ENCODE data around the gene PTPRD. TPM values are rescaled to one million over a fixed set of nuclear protein-coding genes. Genes with fewer than 3 reads are reported as not detected.

The PTPRD gene
- total RNA-seq, 1 experiment from 2014 or later = 32.5 TPM

DNA sequence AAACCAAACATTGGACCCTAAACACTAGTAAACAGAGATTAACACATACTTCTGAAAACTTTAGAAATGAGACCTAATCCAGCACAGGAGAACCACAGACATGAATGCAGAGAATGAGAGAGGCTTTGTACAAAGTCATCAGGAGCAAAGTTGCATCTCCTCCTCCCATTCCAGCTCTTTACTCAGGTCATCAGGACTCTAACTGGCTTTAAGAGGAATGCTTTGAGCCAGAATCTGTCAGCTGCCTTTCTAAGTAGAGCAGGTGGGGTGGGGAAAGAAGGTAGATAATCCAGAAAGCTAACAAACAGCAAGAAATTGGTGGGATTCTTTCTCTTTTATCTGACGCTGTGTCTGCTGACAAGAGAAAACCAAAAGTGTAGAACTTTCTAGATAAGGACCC is 2230.5 kb downstream of the PTPRD start:
- H2BK120ac ChIP-seq (ENCODE audit: low read depth, low read length, poor library complexity, severe bottlenecking) = no peak overlapping the region
- H4K8ac ChIP-seq (replicated peaks; ENCODE audit: insufficient read length, low read depth, low read length) = no peak overlapping the region
- H3K4ac ChIP-seq (ENCODE audit: low read depth, low read length) = no peak overlapping the region
- no peak overlapping the region for H3K4me2 ChIP-seq (ENCODE audit: insufficient read depth, insufficient read length, low read length)
- Mint-ChIP-seq H3K4me1 (peaks cover 0 to 3% of the 10 kb centered on the region in 2 experiments; a peak in 1 of 4 replicates), H3K9me3 (no peaks in the 10 kb centered on the region), H3K4me3 (no peak overlapping the region), H3K27ac (no peak overlapping the region; a peak in 1 of 7 replicates), H3K27me3 (ENCODE audit: low read depth) (no peaks in the 10 kb centered on the region), H3K36me3 (ENCODE audit: insufficient read depth in 1 of 3, low read depth in 3 of 3) (no peaks in the 10 kb centered on the region; a peak in 1 of 7 replicates)
- no peak overlapping the region for H4K5ac ChIP-seq (ENCODE audit: insufficient read length, low read depth, low read length)
- TF ChIP-seq, protein P1, sequence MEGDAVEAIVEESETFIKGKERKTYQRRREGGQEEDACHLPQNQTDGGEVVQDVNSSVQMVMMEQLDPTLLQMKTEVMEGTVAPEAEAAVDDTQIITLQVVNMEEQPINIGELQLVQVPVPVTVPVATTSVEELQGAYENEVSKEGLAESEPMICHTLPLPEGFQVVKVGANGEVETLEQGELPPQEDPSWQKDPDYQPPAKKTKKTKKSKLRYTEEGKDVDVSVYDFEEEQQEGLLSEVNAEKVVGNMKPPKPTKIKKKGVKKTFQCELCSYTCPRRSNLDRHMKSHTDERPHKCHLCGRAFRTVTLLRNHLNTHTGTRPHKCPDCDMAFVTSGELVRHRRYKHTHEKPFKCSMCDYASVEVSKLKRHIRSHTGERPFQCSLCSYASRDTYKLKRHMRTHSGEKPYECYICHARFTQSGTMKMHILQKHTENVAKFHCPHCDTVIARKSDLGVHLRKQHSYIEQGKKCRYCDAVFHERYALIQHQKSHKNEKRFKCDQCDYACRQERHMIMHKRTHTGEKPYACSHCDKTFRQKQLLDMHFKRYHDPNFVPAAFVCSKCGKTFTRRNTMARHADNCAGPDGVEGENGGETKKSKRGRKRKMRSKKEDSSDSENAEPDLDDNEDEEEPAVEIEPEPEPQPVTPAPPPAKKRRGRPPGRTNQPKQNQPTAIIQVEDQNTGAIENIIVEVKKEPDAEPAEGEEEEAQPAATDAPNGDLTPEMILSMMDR (conservative IDR thresholded peaks at IDR 0.05) = no peak
- H4K20me1 ChIP-seq (ENCODE audit: control insufficient read depth, insufficient read depth, insufficient read length) = no peaks in the 10 kb centered on the region
- H3K4me1 ChIP-seq (ENCODE audit: insufficient read depth, low read length) = no peaks in the 10 kb centered on the region
- H2BK15ac ChIP-seq (ENCODE audit: low read depth, low read length) = no peak overlapping the region
- H3T11ph ChIP-seq (ENCODE audit: low read length) = no peak overlapping the region
- no peak overlapping the region for H3K14ac ChIP-seq (ENCODE audit: insufficient read depth, low read length)
- no CpG with 5 or more reads among the region's 1 CpG for WGBS (ENCODE audit: extremely low coverage, insufficient read length, low lambda C conversion rate)
- H2BK12ac ChIP-seq (ENCODE audit: insufficient read length, low read depth, low read length) = no peak overlapping the region
- no peaks in the 10 kb centered on the region for H3K27me3 ChIP-seq (ENCODE audit: insufficient read depth, low read length)
- H2BK20ac ChIP-seq (ENCODE audit: low read depth, low read length, poor library complexity, severe bottlenecking) = no peak overlapping the region
- H3K79me1 ChIP-seq (ENCODE audit: insufficient read depth, low read depth, low read length, poor library complexity, severe bottlenecking) = no peaks in the 10 kb centered on the region
- H2BK5ac ChIP-seq (ENCODE audit: insufficient read length, low read length) = no peak overlapping the region
- H3K9me3 ChIP-seq (ENCODE audit: control insufficient read depth, low read depth, low read length) = no peaks in the 10 kb centered on the region
- H3K18ac ChIP-seq (ENCODE audit: insufficient read length, low read depth, low read length) = no peak overlapping the region
- no peaks in the 10 kb centered on the region for H3K79me2 ChIP-seq (ENCODE audit: insufficient read depth, low read length)
- no peak overlapping the region for H2AK5ac ChIP-seq (ENCODE audit: insufficient read length, low read length)
- no peak overlapping the region for H3K9ac ChIP-seq (ENCODE audit: extremely low read depth, insufficient read length, low read length)
- no peak overlapping the region for H4K91ac ChIP-seq (ENCODE audit: insufficient read length, low read depth, low read length)
- no peak overlapping the region for H2AFZ ChIP-seq (ENCODE audit: low read length)
- H3K27ac ChIP-seq (ENCODE audit: insufficient read length, low read depth, low read length) = no peak overlapping the region
- no peak for DNase-seq
- H3K23me2 ChIP-seq (ENCODE audit: insufficient read length, low read depth, low read length, poor library complexity, severe bottlenecking) = no peaks in the 10 kb centered on the region
- no peak overlapping the region for H3K56ac ChIP-seq (ENCODE audit: insufficient read length, low read depth, low read length)
- H3K23ac ChIP-seq (ENCODE audit: insufficient read length, low read depth, low read length) = no peak overlapping the region

Data from H9 (cell line).